Activated CD4-positive, alpha-beta T cell treated with anti-CD3 and anti-CD28 coated beads, Interleukin-2, amount 10 ng/mL, durations not matched to agents 7 days and 5 days (primary cell): ENCODE measurements around the gene RGP1. TPM values are rescaled to one million over a fixed set of nuclear protein-coding genes. Genes with fewer than 3 reads are reported as not detected.

ENCODE experiments used
- CTCF ChIA-PET: fragments of 350-600 bp; sonication (Branson Sonifier 250); formaldehyde crosslinking; loops from one replicate; lab custom pipeline; 2021; ENCODE audit warnings: antibody characterized with exemption; lab: Charles Lee
- POLR2A ChIA-PET: fragments of 350-600 bp; sonication (Branson Sonifier 250); formaldehyde crosslinking; loops from one replicate; lab custom pipeline; 2021; ENCODE audit warnings: antibody characterized with exemption; lab: Charles Lee
- DNase-seq: peaks from one replicate; pipeline ENCODE4 v3.0.0-alpha.2; 2020
- H3K27ac Mint-ChIP-seq: one replicate; pipeline ENCODE4 v1.8.0; 2021; ENCODE audit warnings: mild to moderate bottlenecking, moderate library complexity, mixed read lengths
- H3K27me3 Mint-ChIP-seq: one replicate; pipeline ENCODE4 v1.8.0; 2021; ENCODE audit warnings: mixed read lengths
- H3K36me3 Mint-ChIP-seq: one replicate; pipeline ENCODE4 v1.8.0; 2021; ENCODE audit warnings: low read depth, mixed read lengths
- H3K4me1 Mint-ChIP-seq: one replicate; pipeline ENCODE4 v1.8.0; 2021; ENCODE audit warnings: mixed read lengths
- H3K4me3 Mint-ChIP-seq: one replicate; pipeline ENCODE4 v1.8.0; 2021; ENCODE audit warnings: mild to moderate bottlenecking, moderate library complexity, mixed read lengths
- H3K9me3 Mint-ChIP-seq: one replicate; pipeline ENCODE4 v1.8.0; 2021; ENCODE audit warnings: mixed read lengths
- total RNA-seq, 2 experiments: library from RNA; stranded (reverse); gene quantifications; one replicate each; pipeline ENCODE4 v1.2.3, GENCODE V29; 2021

Gene RGP1
- total RNA-seq, 2 experiments from 2014 or later = 24.7 to 28.4 TPM

DNA sequence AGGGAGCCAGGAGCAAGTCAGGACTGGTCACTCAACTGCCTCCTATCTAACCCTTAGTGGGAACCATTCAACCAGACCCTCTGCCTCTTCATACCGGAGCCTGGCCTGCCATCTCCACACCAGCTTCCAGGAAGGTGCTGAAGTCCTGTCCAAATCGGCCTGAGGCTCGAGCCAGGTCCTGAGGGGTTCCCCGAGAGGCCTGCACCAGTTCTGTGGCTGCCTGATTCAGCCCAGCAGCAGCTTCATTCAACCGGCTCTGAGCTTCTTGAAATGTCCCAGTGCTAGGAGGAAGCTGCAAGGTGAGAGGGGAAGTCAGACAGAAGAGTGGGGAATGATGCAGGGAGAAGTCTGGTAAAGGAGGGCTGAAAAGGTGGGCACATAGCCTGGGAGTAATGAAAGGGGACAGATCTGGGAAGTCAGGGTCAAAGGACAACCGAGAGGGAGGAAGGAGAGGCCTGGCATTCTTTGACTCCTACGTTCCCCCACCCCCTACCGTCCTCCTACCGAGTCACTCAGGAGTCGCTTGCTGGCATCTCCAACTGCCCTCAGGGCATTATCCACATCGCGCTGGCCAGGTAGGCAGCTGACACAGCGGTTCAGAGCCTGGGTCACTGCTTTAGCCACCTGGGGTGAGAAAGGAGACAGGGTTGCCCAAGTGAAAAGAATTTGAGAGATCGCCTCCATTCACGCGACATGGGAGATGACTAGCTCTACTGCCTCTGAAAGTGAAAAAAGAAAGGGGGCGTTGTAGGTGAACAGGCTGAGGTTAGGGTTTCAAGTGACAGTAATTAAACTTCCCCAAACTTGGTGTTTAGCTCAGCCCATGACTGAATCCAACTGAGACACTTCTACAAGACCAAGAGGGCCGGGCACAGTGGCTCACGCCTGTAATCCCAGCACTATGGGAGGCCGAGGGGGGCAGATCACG is 37.3 kb upstream of the RGP1 start:
- H3K4me1 Mint-ChIP-seq = no peaks in the 10 kb centered on the region
- DNase-seq = no peak
- ChIA-PET POLR2A (no interaction called here), CTCF (interaction anchor here (0.6 to 8.8 kb wide), 6 partner anchors 9 to 64 kb away, joined by 3 to 67 read pairs (median 3); no protein-coding TSS in a partner anchor)
- H3K9me3 Mint-ChIP-seq = no peaks in the 10 kb centered on the region
- no peaks in the 10 kb centered on the region for H3K27me3 Mint-ChIP-seq
- no peak overlapping the region for H3K4me3 Mint-ChIP-seq
- peaks cover 80% of the 10 kb centered on the region for H3K36me3 Mint-ChIP-seq
- H3K27ac Mint-ChIP-seq = no peak overlapping the region

GRCh38 chr9:35712762-35713400 is 36.2 kb upstream of the RGP1 start:
- DNase-seq = no peak
- Mint-ChIP-seq H3K36me3 (peaks cover 80% of the 10 kb centered on the region), H3K27ac (no peak overlapping the region), H3K27me3 (no peaks in the 10 kb centered on the region), H3K4me3 (no peak overlapping the region), H3K4me1 (no peaks in the 10 kb centered on the region), H3K9me3 (no peaks in the 10 kb centered on the region)
- CTCF ChIA-PET = interaction anchor here (0.5 to 8.8 kb wide), 6 partner anchors 8 to 1557 kb away, joined by 3 to 67 read pairs (median 3); no protein-coding TSS in a partner anchor
- POLR2A ChIA-PET = no interaction called here

- no peaks in the 10 kb centered on the region for H3K27me3 Mint-ChIP-seq
- ChIA-PET CTCF (interaction anchor here (1.1 to 8.8 kb wide), 6 partner anchors 9 to 43 kb away, joined by 3 to 67 read pairs (median 4); partner anchors contain the start of gene RGP1), POLR2A (no interaction called here)
- H3K36me3 Mint-ChIP-seq = peaks cover 80% of the 10 kb centered on the region
- no peaks in the 10 kb centered on the region for H3K4me1 Mint-ChIP-seq
- DNase-seq = no peak
- no peak overlapping the region for H3K4me3 Mint-ChIP-seq
- no peak overlapping the region for H3K27ac Mint-ChIP-seq
- no peaks in the 10 kb centered on the region for H3K9me3 Mint-ChIP-seq
These were observed 35.5 kb upstream of the RGP1 start for GRCh38 chr9:35713578-35713977.

DNA sequence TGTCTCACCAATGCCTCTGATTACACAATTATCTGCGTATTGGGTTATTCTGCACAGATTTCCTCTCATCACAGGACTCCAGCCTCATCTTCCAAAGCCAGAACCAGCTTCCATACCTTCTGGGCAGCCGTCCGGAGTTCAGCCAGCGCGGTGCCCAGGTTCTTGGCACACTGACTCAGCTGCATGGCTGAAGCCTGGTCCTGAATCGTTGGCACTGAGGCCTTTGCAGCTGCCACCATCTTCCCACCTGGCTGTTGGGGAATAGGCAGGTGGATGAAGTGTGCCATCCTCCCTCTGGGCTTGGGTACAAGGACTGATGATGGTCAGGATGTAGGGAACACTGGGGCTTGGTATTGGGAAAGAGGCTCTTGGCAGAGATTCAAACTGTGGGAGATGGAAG is 35.0 kb upstream of the RGP1 start:
- ChIA-PET POLR2A (no interaction called here), CTCF (interaction anchor here (1.1 to 2.7 kb wide), 6 partner anchors 9 to 56 kb away, joined by 3 to 13 read pairs (median 4); partner anchors contain the start of genes CCDC107, CREB3, RGP1 and RMRP)
- Mint-ChIP-seq H3K4me1 (no peaks in the 10 kb centered on the region), H3K4me3 (no peak overlapping the region), H3K9me3 (no peaks in the 10 kb centered on the region), H3K36me3 (peaks cover 77% of the 10 kb centered on the region), H3K27ac (no peak overlapping the region), H3K27me3 (no peaks in the 10 kb centered on the region)
- no peak for DNase-seq

DNA sequence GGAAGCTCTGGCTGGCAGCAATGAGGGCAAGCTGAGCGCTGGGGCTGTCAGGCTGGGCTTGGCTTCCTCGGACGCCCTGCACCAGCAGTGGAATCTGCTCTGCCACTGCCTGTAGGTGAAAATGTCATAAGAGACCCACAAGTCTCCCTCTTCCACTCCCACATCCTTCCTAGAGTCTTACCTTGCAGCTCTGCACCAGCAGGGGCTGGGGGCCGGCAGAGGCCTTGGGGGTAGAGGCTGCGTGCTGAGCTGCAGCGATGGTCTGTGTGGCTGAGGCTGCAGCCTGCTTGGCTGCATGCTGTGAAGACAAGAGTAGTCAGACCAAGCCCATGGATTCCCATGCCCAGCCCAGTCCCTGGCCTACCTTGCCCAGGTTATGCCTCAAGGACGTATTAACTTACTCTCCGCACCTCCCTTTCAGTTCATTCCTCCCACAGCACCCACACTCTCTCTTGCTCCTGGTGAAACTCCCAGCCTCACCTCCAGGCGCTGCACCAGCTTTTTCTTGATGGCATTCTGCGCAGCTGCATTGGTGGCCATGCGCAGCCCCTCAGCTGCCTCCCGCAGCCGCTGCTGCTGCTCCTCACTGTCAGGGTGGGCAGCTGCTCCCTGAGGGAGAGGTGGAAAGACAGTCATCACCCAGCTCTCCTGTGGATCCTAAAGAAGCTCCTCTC is 34.4 kb upstream of the RGP1 start:
- no peak overlapping the region for H3K4me3 Mint-ChIP-seq
- CTCF ChIA-PET = interaction anchor here (1.1 to 2.7 kb wide), 6 partner anchors 9 to 57 kb away, joined by 3 to 13 read pairs (median 4); partner anchors contain the start of genes CCDC107, CREB3, RGP1 and RMRP
- H3K36me3 Mint-ChIP-seq = peaks cover 79% of the 10 kb centered on the region
- H3K9me3 Mint-ChIP-seq = no peaks in the 10 kb centered on the region
- POLR2A ChIA-PET = no interaction called here
- H3K4me1 Mint-ChIP-seq = no peaks in the 10 kb centered on the region
- no peaks in the 10 kb centered on the region for H3K27me3 Mint-ChIP-seq
- DNase-seq = no peak
- no peak overlapping the region for H3K27ac Mint-ChIP-seq

- Mint-ChIP-seq H3K27ac (no peak overlapping the region), H3K36me3 (peaks cover 78% of the 10 kb centered on the region), H3K27me3 (no peaks in the 10 kb centered on the region), H3K4me1 (no peaks in the 10 kb centered on the region), H3K9me3 (no peaks in the 10 kb centered on the region), H3K4me3 (no peak overlapping the region)
- ChIA-PET CTCF (interaction anchor here (0.7 to 2.7 kb wide), 6 partner anchors 11 to 248 kb away, joined by 3 to 13 read pairs (median 5); no protein-coding TSS in a partner anchor), POLR2A (no interaction called here)
- DNase-seq = no peak
These were observed 32.9 kb upstream of the RGP1 start for GRCh38 chr9:35716230-35716629.

- CTCF ChIA-PET = interaction anchor here (0.6 to 1.9 kb wide), 8 partner anchors 9 to 165 kb away, joined by 3 to 5 read pairs (median 3); no protein-coding TSS in a partner anchor
- Mint-ChIP-seq H3K4me1 (no peaks in the 10 kb centered on the region), H3K36me3 (peaks cover 79% of the 10 kb centered on the region), H3K27ac (no peak overlapping the region), H3K27me3 (no peaks in the 10 kb centered on the region), H3K4me3 (no peak overlapping the region), H3K9me3 (no peaks in the 10 kb centered on the region)
- POLR2A ChIA-PET = no interaction called here
- no peak for DNase-seq
These were observed 31.8 kb upstream of the RGP1 start for GRCh38 chr9:35717132-35717870.

DNA sequence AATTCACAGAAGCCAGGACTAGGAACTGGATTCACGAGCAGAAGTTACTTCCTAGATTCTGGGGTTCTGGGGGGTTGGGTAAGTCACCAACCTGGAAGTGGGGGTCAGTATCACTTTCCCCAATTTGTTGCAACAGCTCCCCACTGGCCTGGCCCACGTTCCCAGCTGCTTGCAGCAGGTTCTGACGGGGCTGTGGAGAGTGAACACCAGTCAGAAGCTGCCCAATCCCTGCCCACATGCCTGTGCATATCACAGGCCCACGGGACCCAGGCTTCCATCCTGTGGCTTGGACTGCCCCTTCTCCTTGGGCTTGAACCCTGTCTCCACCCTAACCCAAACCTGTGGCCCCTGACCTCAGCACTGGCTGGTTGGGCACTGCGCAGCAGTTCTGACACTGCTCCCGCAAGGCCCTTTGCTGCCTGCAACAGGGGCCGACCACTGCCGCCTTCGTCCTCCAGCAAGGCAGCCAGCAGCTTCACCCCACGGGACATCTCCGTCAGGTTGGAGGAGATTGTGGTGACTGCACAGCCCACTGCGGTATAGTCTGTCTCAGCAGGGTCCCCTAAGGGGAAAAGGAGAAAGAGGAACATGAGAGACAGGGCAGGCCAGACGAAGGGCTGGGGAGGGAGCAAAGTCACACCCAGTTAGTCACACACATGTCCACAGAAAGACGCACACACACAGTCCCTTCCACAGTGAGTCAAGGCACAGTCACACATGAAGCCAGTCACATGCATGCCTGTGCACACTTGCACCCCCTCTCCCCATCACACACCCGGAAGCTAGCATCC is 30.2 kb upstream of the RGP1 start:
- Mint-ChIP-seq H3K36me3 (peaks cover 81% of the 10 kb centered on the region), H3K27me3 (no peaks in the 10 kb centered on the region), H3K9me3 (no peaks in the 10 kb centered on the region), H3K4me3 (no peak overlapping the region), H3K4me1 (no peaks in the 10 kb centered on the region), H3K27ac (no peak overlapping the region)
- DNase-seq = no peak
- POLR2A ChIA-PET = no interaction called here
- CTCF ChIA-PET = interaction anchor here (1.3 kb wide), 1 partner anchor 9 kb away, joined by 4 read pairs; no protein-coding TSS in a partner anchor

- ChIA-PET CTCF (no interaction called here), POLR2A (no interaction called here)
- Mint-ChIP-seq H3K27me3 (no peaks in the 10 kb centered on the region), H3K36me3 (peaks cover 81% of the 10 kb centered on the region), H3K9me3 (no peaks in the 10 kb centered on the region), H3K4me1 (no peaks in the 10 kb centered on the region), H3K27ac (no peak overlapping the region), H3K4me3 (no peak overlapping the region)
- DNase-seq = no peak
These were observed 29.5 kb upstream of the RGP1 start for GRCh38 chr9:35719546-35719945.

DNA sequence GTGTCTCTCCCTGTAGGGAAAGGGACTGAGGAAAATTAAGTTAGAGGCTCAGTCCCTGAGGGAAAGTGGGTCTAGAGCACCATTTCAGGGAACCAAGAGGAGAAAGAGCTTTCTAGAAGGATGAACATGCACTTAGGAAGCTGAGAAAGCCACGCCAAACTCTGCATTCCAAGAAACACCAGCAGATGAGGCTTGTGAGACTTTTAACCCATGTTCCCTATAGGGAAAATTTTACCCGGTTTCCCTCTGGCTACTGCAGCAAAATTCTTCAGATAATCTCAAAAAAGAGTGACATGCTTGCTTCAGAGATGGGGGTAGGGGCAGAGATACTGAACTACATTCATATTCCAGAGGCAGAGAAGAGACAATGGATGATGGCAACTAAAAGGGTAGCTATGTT is 25.7 kb upstream of the RGP1 start:
- peaks cover 66% of the 10 kb centered on the region for H3K36me3 Mint-ChIP-seq
- no peaks in the 10 kb centered on the region for H3K9me3 Mint-ChIP-seq
- ChIA-PET POLR2A (no interaction called here), CTCF (interaction anchor here (0.9 to 1.5 kb wide), 3 partner anchors 9 to 27 kb away, joined by 3 to 6 read pairs (median 4); partner anchors contain the start of genes CREB3 and TLN1)
- H3K27ac Mint-ChIP-seq = no peak overlapping the region
- DNase-seq = no peak
- no peaks in the 10 kb centered on the region for H3K27me3 Mint-ChIP-seq
- H3K4me1 Mint-ChIP-seq = no peaks in the 10 kb centered on the region
- H3K4me3 Mint-ChIP-seq = no peak overlapping the region

- H3K4me1 Mint-ChIP-seq = no peaks in the 10 kb centered on the region
- POLR2A ChIA-PET = no interaction called here
- H3K27me3 Mint-ChIP-seq = no peaks in the 10 kb centered on the region
- no peak overlapping the region for H3K27ac Mint-ChIP-seq
- CTCF ChIA-PET = interaction anchor here (0.9 to 1.3 kb wide), 2 partner anchors 10 to 40 kb away, joined by 3 read pairs; no protein-coding TSS in a partner anchor
- no peak overlapping the region for H3K4me3 Mint-ChIP-seq
- no peak for DNase-seq
- H3K9me3 Mint-ChIP-seq = no peaks in the 10 kb centered on the region
- H3K36me3 Mint-ChIP-seq = peaks cover 64% of the 10 kb centered on the region
These were observed 25.2 kb upstream of the RGP1 start for GRCh38 chr9:35723908-35724307.
